ENCODE measurements around the gene LRP1B. TPM values are rescaled to one million over a fixed set of nuclear protein-coding genes. Genes with fewer than 3 reads are reported as not detected.

Gene LRP1B
- total and polyA plus RNA-seq, 2 donors (not counting 1 experiment from before 2014, with no cell fraction given): not detected

- TF ChIP-seq EZH2 (IDR thresholded peaks at IDR 0.05; ENCODE audit: borderline replicate concordance, insufficient read depth, low read depth, low read length, poor library complexity, severe bottlenecking): no peak
- TF ChIP-seq CTCF (IDR thresholded peaks at IDR 0.05): no peak
Observed at GRCh38 chr2:140680862-140681261, 1450.0 kb downstream of the LRP1B start.

GRCh38 chr2:140679752-140680151 is 1451.1 kb downstream of the LRP1B start:
- H3K4me2 ChIP-seq (replicated peaks; ENCODE audit: low read depth, low read length, poor library complexity, severe bottlenecking): no peak overlapping the region
- ChIA-PET CTCF (no interaction called here), POLR2A (no interaction called here)
- DNase-seq: no peak
- H3K4me3 Mint-ChIP-seq: no peak overlapping the region
- H3K4me3 ChIP-seq (ENCODE audit: control extremely low read depth in 1 of 5, extremely low read depth in 1 of 5, insufficient read depth in 1 of 5, low read depth in 2 of 5, low read length in 4 of 5): no peak overlapping the region
- H3K36me3 ChIP-seq (replicated peaks in 1 of 2; ENCODE audit: control extremely low read depth in 1 of 2, control insufficient read depth in 1 of 2, extremely low read depth in 1 of 2, insufficient read depth in 2 of 2, low read length in 1 of 2): no peaks in the 10 kb centered on the region
- no peaks in the 10 kb centered on the region for H4K20me1 ChIP-seq (ENCODE audit: control insufficient read depth, insufficient read depth, low read length, poor library complexity, severe bottlenecking)
- no peaks in the 10 kb centered on the region for H3K4me1 ChIP-seq (ENCODE audit: control insufficient read depth in 2 of 2, insufficient read depth in 2 of 2, low read length in 2 of 2)
- peaks cover 4% of the 10 kb centered on the region for H3K9me3 Mint-ChIP-seq (ENCODE audit: insufficient read depth)
- intact Hi-C loops (cut with micrococcal nuclease): no loop called here
- no peak overlapping the region for H3K9ac ChIP-seq (ENCODE audit: low read length)
- no peak for ATAC-seq (ENCODE audit: low read depth)
- 69% methylated on average over 2 of the region's 4 CpGs for WGBS (ENCODE audit: insufficient coverage)
- no peaks in the 10 kb centered on the region for H3K27me3 Mint-ChIP-seq
- no peak overlapping the region for H2AFZ ChIP-seq (ENCODE audit: insufficient read depth, low read depth, low read length, poor library complexity, severe bottlenecking)
- H3K27ac Mint-ChIP-seq: no peak overlapping the region
- H3K4me1 Mint-ChIP-seq: no peaks in the 10 kb centered on the region
- no peak overlapping the region for H3K27ac ChIP-seq (ENCODE audit: low read length in 2 of 2)
- no peaks in the 10 kb centered on the region for H3K9me3 ChIP-seq (ENCODE audit: control extremely low read depth in 1 of 3, control insufficient read depth in 2 of 3, insufficient read depth in 1 of 3, low read length in 2 of 3)
- no peak for TF ChIP-seq CTCF (IDR thresholded peaks at IDR 0.05)
- TF ChIP-seq EZH2 (IDR thresholded peaks at IDR 0.05; ENCODE audit: borderline replicate concordance, insufficient read depth, low read depth, low read length, poor library complexity, severe bottlenecking): no peak
- no peaks in the 10 kb centered on the region for H3K79me2 ChIP-seq (ENCODE audit: control insufficient read depth, insufficient read depth, low read length)
- no peaks in the 10 kb centered on the region for H3K27me3 ChIP-seq (replicated peaks in 1 of 4; ENCODE audit: control extremely low read depth in 1 of 4, control insufficient read depth in 3 of 4, insufficient read depth in 4 of 4, low read length in 3 of 4)

More at GRCh38 chr2:140680862-140681261, 1450.0 kb downstream of the LRP1B start:
- Histone ChIP-seq H4K20me1 (ENCODE audit: control insufficient read depth, insufficient read depth, low read length, poor library complexity, severe bottlenecking) (no peaks in the 10 kb centered on the region), H3K9ac (ENCODE audit: low read length) (no peak overlapping the region), H3K79me2 (ENCODE audit: control insufficient read depth, insufficient read depth, low read length) (no peaks in the 10 kb centered on the region), H3K9me3 (ENCODE audit: control extremely low read depth in 1 of 3, control insufficient read depth in 2 of 3, insufficient read depth in 1 of 3, low read length in 2 of 3) (no peaks in the 10 kb centered on the region), H2AFZ (ENCODE audit: insufficient read depth, low read depth, low read length, poor library complexity, severe bottlenecking) (no peak overlapping the region), H3K27me3 (replicated peaks in 1 of 4; ENCODE audit: control extremely low read depth in 1 of 4, control insufficient read depth in 3 of 4, insufficient read depth in 4 of 4, low read length in 3 of 4) (no peaks in the 10 kb centered on the region), H3K4me1 (ENCODE audit: control insufficient read depth in 2 of 2, insufficient read depth in 2 of 2, low read length in 2 of 2) (no peaks in the 10 kb centered on the region), H3K4me3 (ENCODE audit: control extremely low read depth in 1 of 5, extremely low read depth in 1 of 5, insufficient read depth in 1 of 5, low read depth in 2 of 5, low read length in 4 of 5) (no peak overlapping the region), H3K36me3 (replicated peaks in 1 of 2; ENCODE audit: control extremely low read depth in 1 of 2, control insufficient read depth in 1 of 2, extremely low read depth in 1 of 2, insufficient read depth in 2 of 2, low read length in 1 of 2) (no peaks in the 10 kb centered on the region), H3K27ac (ENCODE audit: low read length in 2 of 2) (no peak overlapping the region), H3K4me2 (replicated peaks; ENCODE audit: low read depth, low read length, poor library complexity, severe bottlenecking) (no peak overlapping the region)
- no peak overlapping the region for H3K27ac Mint-ChIP-seq
- no peak for ATAC-seq (ENCODE audit: low read depth)
- intact Hi-C loops (cut with micrococcal nuclease): no loop called here
- POLR2A ChIA-PET: no interaction called here
- H3K4me3 Mint-ChIP-seq: no peak overlapping the region
- no peaks in the 10 kb centered on the region for H3K27me3 Mint-ChIP-seq
- no peaks in the 10 kb centered on the region for H3K4me1 Mint-ChIP-seq
- no CpG with 5 or more reads among the region's 1 CpG for WGBS (ENCODE audit: insufficient coverage)
- no peak for DNase-seq
- CTCF ChIA-PET: no interaction called here
- peaks cover 4% of the 10 kb centered on the region for H3K9me3 Mint-ChIP-seq (ENCODE audit: insufficient read depth)
